T-cell (primary cell): Measurements from ENCODE around the gene SH3RF3. TPM values are rescaled to one million over a fixed set of nuclear protein-coding genes. Genes with fewer than 3 reads are reported as not detected.

Source experiments
- ATAC-seq, 4 experiments: fragments of 200-7000 bp in 3 of 4; fragments of 150-1000 bp in 1 of 4; cut with Tn5 transposase; replicated peaks in 1 of 4; 1 replicate in 3 of 4; 2 replicates in 1 of 4; pipeline ENCODE4 v1.10.0; 2021; ENCODE audit warnings: moderate library complexity in 3 of 4, mild to moderate bottlenecking in 2 of 4, moderate number of reproducible peaks in 1 of 4
- CTCF ChIA-PET, 2 donors: fragments of 300-600 bp; sonication (Branson Sonifier 250); formaldehyde crosslinking; loops; one replicate each; lab custom pipeline; 2022; ENCODE audit warnings: antibody characterized with exemption in 2 of 2; lab: Charles Lee
- POLR2A ChIA-PET, 2 donors: fragments of 300-600 bp; sonication (Branson Sonifier 250); formaldehyde crosslinking; loops; one replicate each; lab custom pipeline; 2022; ENCODE audit warnings: antibody characterized with exemption in 2 of 2; lab: Charles Lee
- DNase-seq, 35 experiments: peaks; one replicate each; pipeline versions ENCODE4 v3.0.0 to v3.0.0-alpha.2; 2013 to 2023
- H3K27ac ChIP-seq: one replicate; pipeline ENCODE4 v1.5.1; 2013; ENCODE audit warnings: low read length
- H3K27me3 ChIP-seq, 2 experiments: replicated peaks in 1 of 2; 1 replicate in 1 of 2; 2 replicates in 1 of 2; pipeline versions ENCODE4 v1.6.1 to v1.7.0; 2013; ENCODE audit warnings: low read length in 1 of 2, mixed read lengths in 1 of 2; ENCODE audit not compliant: control insufficient read depth in 2 of 2, insufficient read depth in 2 of 2; ENCODE audit errors: extremely low read depth in 1 of 2
- H3K36me3 ChIP-seq, 2 donors: 1 replicate in 1 of 2; 2 replicates in 1 of 2; pipeline versions ENCODE4 v1.6.1 to v1.7.0; 2013; ENCODE audit warnings: low read length in 1 of 2; ENCODE audit not compliant: control insufficient read depth in 2 of 2, insufficient read depth in 1 of 2; ENCODE audit errors: extremely low read depth in 1 of 2
- H3K4me1 ChIP-seq, 2 experiments: 1 replicate in 1 of 2; 2 replicates in 1 of 2; pipeline versions ENCODE4 v1.6.1 to v1.7.0; 2013; ENCODE audit warnings: low read length in 2 of 2, mixed read lengths in 1 of 2; ENCODE audit not compliant: insufficient read depth in 2 of 2, control insufficient read depth in 1 of 2; ENCODE audit errors: extremely low read depth in 1 of 2
- H3K4me3 ChIP-seq, 2 donors: 1 replicate in 1 of 2; 2 replicates in 1 of 2; pipeline versions ENCODE4 v1.5.1 to v1.7.0; 2013; ENCODE audit warnings: mild to moderate bottlenecking in 2 of 2, low read length in 1 of 2, moderate library complexity in 1 of 2; ENCODE audit not compliant: control insufficient read depth in 1 of 2; ENCODE audit errors: extremely low read depth in 1 of 2
- H3K9me3 ChIP-seq: 2 replicates; pipeline ENCODE4 v1.7.0; 2013
- H3K27ac Mint-ChIP-seq, 2 donors: one replicate each; pipeline ENCODE4 v1.8.0; 2020 to 2021; ENCODE audit warnings: mild to moderate bottlenecking in 2 of 2, mixed read lengths in 2 of 2
- H3K27me3 Mint-ChIP-seq, 2 donors: one replicate each; pipeline ENCODE4 v1.8.0; 2021 to 2022; ENCODE audit warnings: mixed read lengths in 2 of 2
- H3K36me3 Mint-ChIP-seq: one replicate; pipeline ENCODE4 v1.8.0; 2021; ENCODE audit warnings: mixed read lengths
- H3K4me1 Mint-ChIP-seq, 3 donors: one replicate each; pipeline ENCODE4 v1.8.0; 2020 to 2022; ENCODE audit warnings: mixed read lengths in 3 of 3, mild to moderate bottlenecking in 1 of 3
- H3K4me3 Mint-ChIP-seq, 3 donors: one replicate each; pipeline ENCODE4 v1.8.0; 2020 to 2022; ENCODE audit warnings: mild to moderate bottlenecking in 3 of 3, mixed read lengths in 3 of 3, moderate library complexity in 3 of 3
- H3K9me3 Mint-ChIP-seq, 3 donors: one replicate each; pipeline ENCODE4 v1.8.0; 2020 to 2022; ENCODE audit warnings: mixed read lengths in 3 of 3
- WGBS: methylation state at CpG from one replicate; pipeline ENCODE4 v1.1.5; 2013; ENCODE audit warnings: missing lambda C conversion rate; ENCODE audit not compliant: insufficient coverage; 5-methylcytosine and 5-hydroxymethylcytosine counted together
- total RNA-seq, 35 experiments: library from RNA in 6 of 35; stranded (reverse) in 6 of 35; fragments of 120-200 nt in 1 of 35; gene quantifications; one replicate each; pipeline versions ENCODE4 v1.2.1 to v1.2.4 and lab custom pipeline; 2013 to 2026

The SH3RF3 gene
- total RNA-seq, 5 donors from 2014 or later (not counting 1 experiment from before 2014, with no cell fraction given), result 1.8 to 4.6 (median 3.6) TPM

GRCh38 chr2:109322111-109322510 is 193.1 kb downstream of the SH3RF3 start:
- Mint-ChIP-seq H3K27ac (no peak overlapping the region), H3K4me1 (peaks cover 20 to 25% (median 20%) of the 10 kb centered on the region in 3 donors), H3K9me3 (no peaks in the 10 kb centered on the region), H3K4me3 (no peak overlapping the region), H3K27me3 (no peaks in the 10 kb centered on the region), H3K36me3 (no peaks in the 10 kb centered on the region)
- peaks cover 0 to 11% of the 10 kb centered on the region in 2 experiments for H3K27me3 ChIP-seq
- POLR2A ChIA-PET, result no interaction called here
- no peaks in the 10 kb centered on the region for H3K9me3 ChIP-seq
- peaks cover 7 to 14% of the 10 kb centered on the region in 2 experiments for H3K4me1 ChIP-seq
- H3K4me3 ChIP-seq, result no peak overlapping the region
- no peak for ATAC-seq
- no peaks in the 10 kb centered on the region for H3K36me3 ChIP-seq
- no peak overlapping the region for H3K27ac ChIP-seq
- CTCF ChIA-PET, result no interaction called here
- DNase-seq, result no peak
- 100% methylated on average over 3 of the region's 6 CpGs for WGBS

GRCh38 chr2:109322641-109323040 is 193.6 kb downstream of the SH3RF3 start:
- ChIA-PET CTCF (no interaction called here), POLR2A (no interaction called here)
- ATAC-seq, result no peak
- Mint-ChIP-seq H3K27me3 (no peaks in the 10 kb centered on the region), H3K4me3 (no peak overlapping the region), H3K9me3 (no peaks in the 10 kb centered on the region), H3K36me3 (no peaks in the 10 kb centered on the region), H3K27ac (no peak overlapping the region), H3K4me1 (peaks cover 20 to 25% (median 20%) of the 10 kb centered on the region in 3 donors)
- Histone ChIP-seq H3K4me3 (no peak overlapping the region), H3K27ac (no peak overlapping the region), H3K4me1 (peaks cover 7 to 14% of the 10 kb centered on the region in 2 experiments), H3K36me3 (no peaks in the 10 kb centered on the region), H3K9me3 (no peaks in the 10 kb centered on the region), H3K27me3 (peaks cover 0 to 9% of the 10 kb centered on the region in 2 experiments)
- DNase-seq, result no peak
- 60% methylated on average over 1 of the region's 1 CpG for WGBS

- ChIA-PET CTCF (no interaction called here), POLR2A (no interaction called here)
- H3K27me3 Mint-ChIP-seq, result peaks cover 0 to 2% of the 10 kb centered on the region in 2 donors
- Histone ChIP-seq H3K4me3 (no peak overlapping the region), H3K4me1 (peaks cover 1 to 5% of the 10 kb centered on the region in 2 experiments), H3K27ac (no peak overlapping the region), H3K9me3 (no peaks in the 10 kb centered on the region), H3K36me3 (no peaks in the 10 kb centered on the region), H3K27me3 (peaks cover 0 to 2% of the 10 kb centered on the region in 2 experiments)
- WGBS, result 90% methylated on average over 2 of the region's 6 CpGs
- H3K4me3 Mint-ChIP-seq, result no peak overlapping the region
- DNase-seq, result no peak
- ATAC-seq, result no peak
- H3K4me1 Mint-ChIP-seq, result peaks cover 11 to 27% (median 13%) of the 10 kb centered on the region in 3 donors
- no peaks in the 10 kb centered on the region for H3K9me3 Mint-ChIP-seq
- H3K27ac Mint-ChIP-seq, result no peak overlapping the region
- no peaks in the 10 kb centered on the region for H3K36me3 Mint-ChIP-seq
Measured at GRCh38 chr2:109324861-109325260, 195.9 kb downstream of the SH3RF3 start.

GRCh38 chr2:109325570-109325969 is 196.6 kb downstream of the SH3RF3 start:
- Histone ChIP-seq H3K9me3 (no peaks in the 10 kb centered on the region), H3K36me3 (no peaks in the 10 kb centered on the region), H3K27me3 (no peaks in the 10 kb centered on the region), H3K27ac (no peak overlapping the region), H3K4me3 (no peak overlapping the region), H3K4me1 (no peaks in the 10 kb centered on the region)
- ChIA-PET CTCF (no interaction called here), POLR2A (no interaction called here)
- H3K4me1 Mint-ChIP-seq, result peaks cover 8 to 25% (median 9%) of the 10 kb centered on the region in 3 donors
- H3K27ac Mint-ChIP-seq, result no peak overlapping the region
- no CpG with 5 or more reads among the region's 4 CpGs for WGBS
- H3K36me3 Mint-ChIP-seq, result no peaks in the 10 kb centered on the region
- no peak for DNase-seq
- peaks cover 0 to 2% of the 10 kb centered on the region in 2 donors for H3K27me3 Mint-ChIP-seq
- H3K9me3 Mint-ChIP-seq, result no peaks in the 10 kb centered on the region
- no peak for ATAC-seq
- no peak overlapping the region for H3K4me3 Mint-ChIP-seq

- H3K4me1 Mint-ChIP-seq, result peaks cover 7 to 26% (median 9%) of the 10 kb centered on the region in 3 donors
- Histone ChIP-seq H3K36me3 (no peaks in the 10 kb centered on the region), H3K9me3 (no peaks in the 10 kb centered on the region), H3K27me3 (no peaks in the 10 kb centered on the region), H3K27ac (no peak overlapping the region), H3K4me1 (no peaks in the 10 kb centered on the region), H3K4me3 (no peak overlapping the region)
- DNase-seq (no peak), ATAC-seq (no peak)
- H3K27ac Mint-ChIP-seq, result no peak overlapping the region
- 85% methylated on average over 4 of the region's 4 CpGs for WGBS
- ChIA-PET POLR2A (no interaction called here), CTCF (no interaction called here)
- no peak overlapping the region for H3K4me3 Mint-ChIP-seq
- peaks cover 0 to 2% of the 10 kb centered on the region in 2 donors for H3K27me3 Mint-ChIP-seq
- H3K36me3 Mint-ChIP-seq, result no peaks in the 10 kb centered on the region
- H3K9me3 Mint-ChIP-seq, result no peaks in the 10 kb centered on the region
Measured at GRCh38 chr2:109326306-109326705, 197.3 kb downstream of the SH3RF3 start.

- Mint-ChIP-seq H3K27ac (no peak overlapping the region), H3K4me3 (no peak overlapping the region), H3K36me3 (no peaks in the 10 kb centered on the region), H3K4me1 (peaks cover 24 to 48% (median 35%) of the 10 kb centered on the region in 3 donors), H3K27me3 (peaks cover 0 to 2% of the 10 kb centered on the region in 2 donors), H3K9me3 (no peaks in the 10 kb centered on the region)
- Histone ChIP-seq H3K4me1 (peaks cover 0 to 22% of the 10 kb centered on the region in 2 experiments), H3K27ac (no peak overlapping the region), H3K4me3 (no peak overlapping the region), H3K9me3 (no peaks in the 10 kb centered on the region), H3K36me3 (no peaks in the 10 kb centered on the region), H3K27me3 (peaks cover 0 to 7% of the 10 kb centered on the region in 2 experiments)
- DNase-seq (no peak), ATAC-seq (no peak)
- ChIA-PET POLR2A (no interaction called here), CTCF (no interaction called here)
- WGBS, result 83% methylated on average over 1 of the region's 4 CpGs
Measured at GRCh38 chr2:109330056-109330455, 201.1 kb downstream of the SH3RF3 start.

GRCh38 chr2:109331081-109331480 is 202.1 kb downstream of the SH3RF3 start:
- Histone ChIP-seq H3K27ac (no peak overlapping the region), H3K4me1 (peaks cover 3 to 33% of the 10 kb centered on the region in 2 experiments), H3K27me3 (peaks cover 0 to 11% of the 10 kb centered on the region in 2 experiments), H3K36me3 (no peaks in the 10 kb centered on the region), H3K9me3 (no peaks in the 10 kb centered on the region), H3K4me3 (no peak overlapping the region)
- ChIA-PET POLR2A (no interaction called here), CTCF (no interaction called here)
- Mint-ChIP-seq H3K27me3 (peaks cover 0 to 2% of the 10 kb centered on the region in 2 donors), H3K9me3 (no peaks in the 10 kb centered on the region), H3K4me1 (peaks cover 33 to 58% (median 44%) of the 10 kb centered on the region in 3 donors), H3K4me3 (no peak overlapping the region), H3K36me3 (no peaks in the 10 kb centered on the region), H3K27ac (no peak overlapping the region)
- WGBS, result 86% methylated on average over 2 of the region's 4 CpGs
- DNase-seq (no peak), ATAC-seq (no peak)
